Activated CD4-positive, alpha-beta T cell treated with anti-CD3 and anti-CD28 coated beads for 48 hours (primary cell): ENCODE results near the gene MPV17L.
"Not testable (repeated sequence)": the region's sequence is repeated elsewhere in the genome, so short reads cannot be mapped to it uniquely, and the experiment has no call there.

Source experiments
- DNase-seq: peaks from one replicate; pipeline ENCODE4 v3.0.0-alpha.2; 2020

The MPV17L gene

DNA sequence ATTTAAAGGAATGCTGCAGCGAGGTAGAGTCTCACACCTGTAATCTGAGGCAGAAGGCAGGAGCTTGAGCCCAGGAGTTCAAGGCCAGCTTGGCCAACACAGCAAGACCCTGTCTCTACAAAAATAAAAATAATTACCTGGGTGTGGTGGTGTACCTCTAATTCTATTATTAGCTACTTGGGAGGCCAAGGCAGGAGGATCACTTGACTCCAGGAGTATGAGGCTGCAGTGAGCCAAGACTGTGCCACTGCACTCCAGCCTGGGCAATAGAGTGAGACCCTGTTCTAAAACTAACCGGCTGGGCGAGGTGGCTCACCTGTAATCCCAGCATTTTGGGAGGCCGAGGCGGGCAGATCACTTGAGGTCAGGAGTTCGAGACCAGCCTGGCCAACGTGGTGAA lies 57.7 kb downstream of the MPV17L start:
- not testable (repeated sequence) for DNase-seq

DNA sequence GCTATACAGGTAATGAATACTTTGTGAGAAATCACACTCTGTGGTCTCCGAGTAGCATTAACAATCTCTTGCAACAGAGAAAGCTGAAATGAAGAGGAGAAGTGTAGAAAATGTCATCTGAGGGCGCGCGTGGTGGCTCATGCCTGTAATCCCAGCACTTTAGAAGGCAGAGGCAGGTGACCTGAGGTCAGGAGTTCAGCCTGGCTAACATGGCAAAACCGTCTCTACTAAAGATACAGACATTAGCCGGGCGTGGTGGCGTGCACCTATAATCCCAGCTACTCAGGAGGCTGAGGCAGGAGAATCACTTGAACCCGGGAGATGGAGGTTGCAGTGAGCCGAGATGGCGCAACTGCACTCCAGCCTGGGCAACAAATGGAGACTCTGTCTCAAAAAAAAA lies 59.4 kb downstream of the MPV17L start:
- DNase-seq = not testable (repeated sequence)

DNA sequence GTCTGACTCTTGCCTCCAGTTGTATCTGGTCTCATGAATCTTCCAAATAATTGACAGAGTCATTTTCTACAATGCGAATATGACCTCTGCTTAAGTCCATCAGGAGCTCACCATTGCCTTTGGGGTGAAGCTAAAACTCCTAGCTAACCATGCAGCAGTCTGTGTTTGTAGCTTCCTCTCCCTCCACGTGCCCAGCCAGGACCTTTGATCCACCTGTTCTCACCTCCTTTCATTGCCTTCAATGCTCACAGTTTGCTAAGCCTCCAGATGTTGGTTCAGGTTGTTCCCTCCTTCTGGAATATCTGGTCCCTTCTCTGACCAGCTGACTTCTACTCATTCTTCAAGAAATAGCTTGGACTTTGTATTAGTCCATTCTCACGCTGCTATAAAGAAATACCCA lies 61.8 kb downstream of the MPV17L start:
- no peak for DNase-seq

DNA sequence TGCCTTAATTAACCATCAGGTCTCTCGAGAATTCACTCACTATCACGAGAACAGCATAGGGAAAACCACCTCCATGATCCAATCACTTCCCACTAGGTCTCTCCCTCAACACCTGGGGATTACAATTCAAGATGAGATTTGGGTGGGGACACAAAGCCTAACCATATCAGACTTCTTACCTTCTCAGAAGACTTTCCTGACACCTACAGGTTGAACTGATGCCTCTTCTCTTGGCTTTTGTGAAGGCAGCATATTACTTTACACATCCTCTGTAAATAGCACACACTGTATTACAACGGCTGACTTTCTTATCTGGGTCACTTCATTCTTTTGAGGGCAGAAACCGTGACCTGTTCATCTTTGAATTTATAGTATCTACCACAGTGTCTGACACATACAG lies 62.4 kb downstream of the MPV17L start:
- no peak for DNase-seq

DNA sequence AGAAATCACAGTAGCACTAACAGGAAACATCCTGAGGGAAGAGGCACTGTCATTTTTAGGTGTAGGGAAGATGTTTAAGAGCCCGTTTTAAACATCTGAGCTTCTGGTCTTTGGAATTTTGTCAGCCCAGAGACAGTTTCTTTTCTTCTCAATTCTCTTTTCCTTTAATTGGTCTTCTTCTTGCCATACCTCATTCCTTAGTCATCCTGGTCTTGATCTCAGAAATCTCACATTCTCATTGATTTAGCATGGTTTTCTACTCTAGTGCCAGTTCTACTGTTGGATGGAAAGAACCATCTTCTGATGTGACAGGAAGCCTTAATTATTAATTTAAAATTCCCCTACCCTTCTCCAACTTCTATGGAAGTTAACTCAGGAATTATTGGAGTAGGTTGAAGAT lies 64.2 kb downstream of the MPV17L start:
- DNase-seq = no peak

DNA sequence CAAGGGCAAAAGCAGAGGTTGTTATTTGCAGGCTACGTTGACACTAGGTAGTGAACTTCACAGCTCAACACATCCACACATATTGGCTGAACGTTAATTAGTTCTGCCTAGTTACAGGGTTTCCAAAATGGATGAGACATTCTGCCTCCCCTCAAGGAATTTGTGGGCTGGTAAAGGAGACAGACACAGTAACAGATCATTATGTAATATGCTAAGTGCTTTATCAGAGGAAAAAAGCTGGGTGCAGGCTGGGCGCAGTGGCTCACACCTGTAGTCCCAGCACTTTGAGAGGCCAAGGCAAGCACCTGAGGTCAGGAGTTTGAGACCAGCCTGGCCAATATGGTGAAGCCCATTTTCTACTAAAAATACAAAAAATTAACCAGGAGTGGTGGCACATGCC lies 65.0 kb downstream of the MPV17L start:
- DNase-seq = no peak

DNA sequence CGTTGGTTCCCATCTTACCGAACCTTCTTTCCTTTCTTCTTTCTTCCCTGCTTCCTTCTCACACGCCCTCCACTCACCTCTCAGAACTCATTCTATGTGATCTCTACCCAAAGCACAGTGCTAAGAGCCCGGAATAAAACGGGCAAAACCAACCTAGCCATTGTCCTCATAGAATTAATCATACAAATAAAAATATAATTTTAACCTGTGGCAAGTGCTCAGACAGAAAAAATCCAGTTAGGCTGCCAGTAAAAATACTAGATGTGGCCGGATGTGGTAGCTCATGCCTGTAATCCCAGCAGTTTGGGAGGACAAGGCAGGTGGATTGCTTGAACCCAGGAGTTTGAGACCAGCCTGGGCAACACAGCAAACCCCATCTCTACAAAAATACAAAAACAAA lies 65.8 kb downstream of the MPV17L start:
- DNase-seq = no peak
